Suprapubic skin (tissue), 4 donors: ENCODE results near the gene TULP4.
"Not testable (repeated sequence)": the region's sequence is repeated elsewhere in the genome, so short reads cannot be mapped to it uniquely, and the experiment has no call there.

ENCODE experiments used
- CTCF ChIP-seq, 2 donors: fragments of 200-600 bp in 1 of 2; fragments of 450-650 bp in 1 of 2; sonication (generic) in 1 of 2; IDR thresholded peaks; one replicate each; pipeline ENCODE4 v1.5.1; 2016 to 2019; ENCODE audit warnings: antibody characterized with exemption in 2 of 2, mild to moderate bottlenecking in 1 of 2, moderate library complexity in 1 of 2
- EP300 ChIP-seq: sonication (generic); formaldehyde crosslinking; IDR thresholded peaks from one replicate; pipeline ENCODE4 v1.6.1; 2017; ENCODE audit warnings: antibody characterized with exemption
- POLR2A ChIP-seq, 2 donors: fragments of 450-650 bp; IDR thresholded peaks; one replicate each; pipeline ENCODE4 v1.6.1; 2017; ENCODE audit warnings: antibody characterized with exemption in 2 of 2, mild to moderate bottlenecking in 2 of 2, moderate library complexity in 2 of 2
- POLR2AphosphoS5 ChIP-seq, 3 donors: sonication (generic); formaldehyde crosslinking; IDR thresholded peaks; one replicate each; pipeline ENCODE4 v1.6.1; 2017; ENCODE audit warnings: antibody characterized with exemption in 3 of 3

DNA sequence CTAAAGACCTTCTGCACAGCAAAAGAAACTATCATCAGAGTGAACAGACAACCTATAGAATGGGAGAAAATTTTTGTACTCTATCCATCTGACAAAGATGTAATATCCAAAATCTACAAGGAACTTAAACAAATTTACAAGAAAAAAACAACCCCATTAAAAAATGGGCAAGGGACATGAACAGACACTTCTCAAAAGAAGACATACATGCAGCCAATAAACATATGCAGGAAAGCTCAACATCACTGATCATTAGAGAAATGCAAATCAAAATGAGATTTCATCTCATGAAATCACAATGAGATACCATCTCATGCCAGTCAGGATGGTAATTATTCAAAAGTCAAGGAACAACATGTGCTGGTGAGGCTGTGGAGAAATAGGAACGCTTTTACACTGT is 215.6 kb downstream of the TULP4 start:
- TF ChIP-seq CTCF (IDR thresholded peaks at IDR 0.05); POLR2A (IDR thresholded peaks at IDR 0.05); EP300; POLR2AphosphoS5 (IDR thresholded peaks at IDR 0.05): not testable (repeated sequence)
